Epithelial cell of esophagus (primary cell): Measurements from ENCODE around the gene HOXD12.

Experiments
- DNase-seq: peaks from one replicate; pipeline ENCODE4 v3.0.0; 2010; ENCODE audit warnings: low read depth
- H3K4me3 ChIP-seq: 2 replicates; pipeline ENCODE4 v1.5.1; 2011; ENCODE audit warnings: mild to moderate bottlenecking, low read length, control low read depth
- TF ChIP-seq, protein P1 (sequence below): IDR thresholded peaks from 2 replicates; pipeline ENCODE4 v1.5.1; 2011; ENCODE audit warnings: low read depth, mild to moderate bottlenecking, low read length, control low read depth, inconsistent platforms; ENCODE audit not compliant: insufficient read depth; ENCODE audit errors: missing control alignments

The HOXD12 gene

DNA sequence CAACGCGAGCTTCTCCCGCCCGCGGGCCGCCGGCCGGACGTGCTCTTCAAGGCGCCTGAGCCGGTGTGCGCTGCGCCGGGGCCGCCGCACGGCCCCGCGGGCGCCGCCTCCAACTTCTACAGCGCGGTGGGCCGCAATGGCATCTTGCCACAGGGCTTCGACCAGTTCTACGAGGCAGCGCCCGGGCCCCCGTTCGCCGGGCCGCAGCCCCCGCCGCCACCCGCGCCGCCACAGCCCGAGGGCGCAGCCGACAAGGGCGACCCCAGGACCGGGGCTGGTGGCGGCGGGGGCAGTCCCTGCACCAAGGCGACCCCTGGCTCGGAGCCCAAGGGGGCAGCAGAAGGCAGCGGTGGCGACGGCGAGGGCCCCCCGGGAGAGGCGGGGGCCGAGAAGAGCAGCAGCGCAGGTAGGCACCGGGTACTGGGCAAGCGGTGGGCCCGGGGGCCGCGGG lies 8.2 kb downstream of the HOXD12 start:
- no peak for DNase-seq
- no peak overlapping the region for H3K4me3 ChIP-seq
- TF ChIP-seq, protein P1, sequence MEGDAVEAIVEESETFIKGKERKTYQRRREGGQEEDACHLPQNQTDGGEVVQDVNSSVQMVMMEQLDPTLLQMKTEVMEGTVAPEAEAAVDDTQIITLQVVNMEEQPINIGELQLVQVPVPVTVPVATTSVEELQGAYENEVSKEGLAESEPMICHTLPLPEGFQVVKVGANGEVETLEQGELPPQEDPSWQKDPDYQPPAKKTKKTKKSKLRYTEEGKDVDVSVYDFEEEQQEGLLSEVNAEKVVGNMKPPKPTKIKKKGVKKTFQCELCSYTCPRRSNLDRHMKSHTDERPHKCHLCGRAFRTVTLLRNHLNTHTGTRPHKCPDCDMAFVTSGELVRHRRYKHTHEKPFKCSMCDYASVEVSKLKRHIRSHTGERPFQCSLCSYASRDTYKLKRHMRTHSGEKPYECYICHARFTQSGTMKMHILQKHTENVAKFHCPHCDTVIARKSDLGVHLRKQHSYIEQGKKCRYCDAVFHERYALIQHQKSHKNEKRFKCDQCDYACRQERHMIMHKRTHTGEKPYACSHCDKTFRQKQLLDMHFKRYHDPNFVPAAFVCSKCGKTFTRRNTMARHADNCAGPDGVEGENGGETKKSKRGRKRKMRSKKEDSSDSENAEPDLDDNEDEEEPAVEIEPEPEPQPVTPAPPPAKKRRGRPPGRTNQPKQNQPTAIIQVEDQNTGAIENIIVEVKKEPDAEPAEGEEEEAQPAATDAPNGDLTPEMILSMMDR: no peak

DNA sequence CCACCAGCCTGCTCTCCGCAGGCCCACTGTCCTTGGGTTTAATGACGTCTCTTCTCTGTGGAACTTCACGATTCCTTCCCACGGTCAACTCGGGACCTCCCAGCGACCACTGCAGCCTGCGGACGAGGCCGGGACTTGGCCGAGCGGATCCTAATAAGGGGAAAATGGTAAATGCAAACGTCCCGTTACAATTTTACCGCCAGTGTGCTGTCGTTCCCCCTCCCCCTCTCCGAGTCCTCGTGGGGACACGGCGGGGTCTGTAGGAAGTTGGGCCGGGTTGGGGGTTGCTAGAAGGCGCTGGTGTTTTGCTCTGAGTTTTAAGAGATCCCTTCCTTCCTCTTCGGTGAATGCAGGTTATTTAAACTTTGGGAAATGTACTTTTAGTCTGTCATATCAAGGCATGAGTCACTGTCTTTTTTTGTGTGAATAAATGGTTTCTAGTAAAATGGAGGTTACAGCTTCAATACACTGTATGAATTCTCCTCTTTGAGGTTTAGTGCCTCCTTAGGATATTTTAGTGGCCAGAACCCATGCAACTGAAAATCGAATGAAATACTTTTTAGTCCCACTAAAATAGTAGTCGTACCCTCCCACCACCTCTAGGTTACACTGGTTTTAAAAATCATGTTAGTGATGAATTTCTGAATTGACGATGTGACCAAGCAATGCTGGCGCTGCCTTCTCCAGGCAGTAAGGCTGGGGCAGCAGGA lies 9.8 kb downstream of the HOXD12 start:
- no peak for DNase-seq
- H3K4me3 ChIP-seq: no peak overlapping the region

DNA sequence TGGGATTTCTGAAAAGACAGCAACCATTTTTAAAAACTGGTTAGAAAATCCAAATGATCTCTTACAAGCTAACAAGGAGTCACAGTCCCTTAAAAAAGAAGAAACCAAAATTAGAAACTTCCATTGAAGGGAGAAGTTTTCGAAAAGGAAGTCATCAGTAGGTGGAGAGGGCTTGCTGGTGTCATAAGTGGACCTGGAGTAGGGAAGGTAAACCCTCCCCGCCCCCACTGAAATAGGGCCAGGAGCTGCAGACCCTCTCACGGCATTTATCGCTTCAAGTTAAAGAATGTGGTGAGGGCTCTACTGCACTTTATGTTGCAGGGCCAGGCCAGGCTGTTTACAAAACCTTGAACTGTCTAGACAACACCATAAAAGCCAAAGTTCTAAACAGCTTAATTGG lies 10.4 kb downstream of the HOXD12 start:
- TF ChIP-seq, protein P1: no peak
- no peak for DNase-seq
- H3K4me3 ChIP-seq: no peak overlapping the region

More for the DNA sequence above, 9.8 kb downstream of the HOXD12 start:
- TF ChIP-seq, protein P1: no peak

DNA sequence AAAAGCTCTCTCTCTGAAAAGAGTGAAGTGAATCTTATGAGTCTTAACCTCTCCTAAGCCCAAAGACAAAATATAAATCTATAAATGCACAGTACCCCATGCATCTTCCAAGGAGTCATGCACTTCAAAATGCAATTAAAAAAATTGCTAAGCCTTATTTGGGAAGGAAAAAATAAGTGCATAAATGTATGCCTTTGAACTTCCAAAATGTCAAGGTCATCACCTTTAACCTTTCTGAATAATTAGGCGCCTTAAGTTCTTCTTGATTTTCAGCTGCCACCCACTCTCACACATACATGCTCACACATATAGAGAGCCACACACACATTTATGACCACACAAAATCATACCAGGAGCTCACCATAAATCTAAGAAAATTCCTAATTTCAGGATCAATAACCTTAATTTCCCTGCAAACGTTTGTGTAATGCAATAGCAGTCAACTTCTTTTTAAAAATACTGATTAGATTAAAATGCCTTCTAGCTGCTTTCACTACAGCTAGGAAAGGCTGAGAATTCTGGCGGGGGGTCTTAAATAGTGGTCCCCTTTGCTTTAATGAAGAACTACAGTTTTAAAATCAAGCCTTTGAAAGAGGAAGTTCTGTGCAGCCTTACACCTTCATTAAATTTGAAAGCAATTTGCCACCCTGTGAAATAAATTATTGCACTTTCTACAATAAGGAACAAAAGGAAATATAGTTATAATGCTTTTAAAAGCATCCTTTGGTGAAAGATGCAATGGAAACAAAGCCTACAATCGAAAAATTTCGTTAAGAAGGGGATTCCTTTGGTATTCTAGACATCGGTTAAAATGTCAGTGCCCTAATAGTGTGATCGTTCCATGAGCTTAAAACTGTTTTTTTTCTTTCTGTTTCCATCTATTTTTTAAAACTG lies 11.1 kb downstream of the HOXD12 start:
- DNase-seq: no peak
- TF ChIP-seq, protein P1: no peak
- no peak overlapping the region for H3K4me3 ChIP-seq

DNA sequence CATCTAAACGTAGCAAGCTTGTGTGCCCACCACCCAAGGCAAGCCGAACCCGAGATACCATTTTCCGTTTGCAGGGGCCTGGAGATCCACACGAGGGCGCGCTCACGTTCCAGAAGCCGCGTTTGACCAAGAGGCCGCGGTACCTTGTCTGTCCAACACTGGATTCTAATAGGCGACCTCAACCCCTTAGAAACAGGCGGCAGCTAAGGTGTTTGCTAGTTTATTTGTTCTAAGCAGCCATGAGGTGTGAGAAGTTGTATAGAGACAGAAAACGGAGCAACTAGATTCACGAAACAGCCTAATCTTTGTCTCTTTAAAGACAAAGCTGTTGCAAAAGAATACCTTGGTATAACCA lies 11.7 kb downstream of the HOXD12 start:
- DNase-seq: peak; percentile 56
- H3K4me3 ChIP-seq: no peak overlapping the region
- TF ChIP-seq, protein P1: peak; percentile 69

DNA sequence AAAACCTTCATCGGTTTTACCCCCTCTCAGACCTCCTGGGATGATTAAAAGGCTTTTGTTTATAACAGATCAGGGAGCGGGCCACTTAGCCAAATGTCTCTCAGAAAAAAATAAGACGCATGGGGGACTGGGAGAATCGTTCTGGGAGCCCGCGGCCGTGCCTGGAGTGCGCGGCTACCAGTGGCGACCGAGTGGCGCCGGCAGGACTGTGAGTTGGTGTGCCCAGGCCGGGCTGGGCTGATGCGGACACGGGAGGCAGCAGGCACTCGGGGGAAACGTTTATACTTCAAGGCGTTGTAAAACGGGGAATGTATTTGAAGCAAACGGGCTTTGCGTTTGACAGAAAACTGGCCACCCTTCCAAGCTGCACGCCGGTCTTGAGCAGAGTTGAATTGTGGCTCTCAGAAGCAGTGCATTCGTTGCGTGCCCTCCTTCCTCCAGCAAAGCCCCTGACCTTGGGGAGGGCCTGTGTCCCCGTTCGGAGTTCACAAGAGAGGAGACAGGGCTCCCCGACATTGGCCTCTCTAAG lies 12.3 kb downstream of the HOXD12 start:
- TF ChIP-seq, protein P1: no peak
- no peak overlapping the region for H3K4me3 ChIP-seq
- no peak for DNase-seq
